Left forelimb (tissue), 1 donor: Measurements from ENCODE around the gene HCFC1.

Source experiments
- DNase-seq: peaks from one replicate; pipeline ENCODE4 v3.0.0-alpha.2; 2018; ENCODE audit warnings: low spot score

HCFC1 gene

GRCh38 chrX:153971450-153972367, at the start of gene HCFC1:
Gene HCFC1, minus strand, starts transcription at chrX:153971818. Its CDS starts 978 bp downstream, at chrX:153970840.
- peak; percentile 91 for DNase-seq

DNA sequence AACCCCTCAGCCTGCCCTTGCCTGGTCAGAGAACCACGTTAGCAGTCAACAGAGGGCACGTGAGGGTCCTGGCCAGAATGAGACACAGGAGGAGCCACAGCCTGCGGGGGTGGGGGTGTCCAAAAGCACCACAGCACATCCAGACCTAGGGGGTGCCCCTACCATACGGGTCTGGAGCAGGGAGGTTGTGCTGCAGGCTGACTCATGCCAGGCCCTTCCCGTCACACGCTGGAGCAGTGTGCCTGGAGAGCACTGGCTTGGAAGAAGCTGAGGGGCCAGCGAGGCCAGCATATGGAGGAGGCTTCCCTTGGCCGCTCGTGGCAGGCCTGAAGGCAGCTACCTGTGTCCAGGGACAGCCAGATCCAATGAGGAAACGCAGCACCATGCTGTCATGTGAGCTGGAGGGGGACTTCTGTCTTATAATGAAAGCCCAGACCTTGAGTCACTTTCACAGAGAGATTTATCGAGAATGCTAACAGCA, 49.6 kb upstream of the HCFC1 start:
- no peak for DNase-seq

- no peak for DNase-seq
Measured at GRCh38 chrX:154020536-154021115, 49.0 kb upstream of the HCFC1 start.

DNA sequence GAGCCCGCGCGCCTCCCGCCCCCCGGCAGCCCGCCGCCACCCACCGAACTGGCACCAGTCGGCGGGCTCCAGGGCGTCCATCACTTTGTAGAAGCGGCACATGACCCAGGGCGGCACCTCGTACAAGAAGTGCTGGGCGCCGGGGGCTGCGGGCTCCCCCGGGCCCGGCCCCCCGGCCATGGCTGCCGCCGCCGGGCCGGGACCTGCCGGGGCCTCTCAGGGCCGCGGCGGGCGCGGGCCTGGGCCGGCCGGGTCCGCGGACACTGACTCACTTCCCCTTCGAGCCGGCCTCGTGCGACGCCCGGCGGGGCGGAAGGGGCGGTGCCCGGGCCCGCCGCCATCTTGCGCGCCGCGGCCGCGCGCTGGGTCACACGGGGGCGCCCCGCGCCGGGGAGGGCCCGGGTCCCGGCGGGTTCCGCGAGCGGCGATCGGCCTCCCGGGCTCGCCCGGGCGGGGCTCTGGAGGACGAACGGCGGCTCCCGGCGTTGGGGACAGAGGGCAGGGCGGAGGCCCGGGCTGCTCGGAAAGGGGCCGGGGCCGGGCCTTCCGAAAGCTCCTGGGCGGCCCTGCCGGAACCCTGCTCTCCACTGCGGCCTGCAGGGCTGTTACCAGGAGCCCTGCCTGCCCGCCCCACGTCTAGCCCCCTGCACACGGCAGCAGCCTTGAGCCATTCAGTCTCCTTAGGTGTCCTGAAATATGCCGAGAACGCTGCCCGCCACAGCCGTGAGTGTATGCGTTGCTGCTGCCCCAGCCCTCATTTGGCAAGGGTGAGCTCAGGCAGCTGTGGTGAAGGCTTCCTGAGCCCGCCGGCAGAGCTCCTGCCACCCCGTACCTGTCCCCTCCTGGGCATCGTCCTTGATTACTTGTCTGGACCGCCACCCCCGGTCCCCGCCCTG, 48.3 kb upstream of the HCFC1 start, which contains the start of gene IRAK1:
TSS of gene IRAK1 (minus strand) at position 270 of the 896 bp plus-strand sequence. CDS start at position 180, 90 bp downstream.
- DNase-seq = peak; percentile 73

- DNase-seq = no peak
Measured at GRCh38 chrX:154019061-154019621, 47.5 kb upstream of the HCFC1 start.

- no peak for DNase-seq
Measured at GRCh38 chrX:154018518-154019060, 47.0 kb upstream of the HCFC1 start.

- DNase-seq = no peak
Measured at GRCh38 chrX:154017766-154018517, 46.3 kb upstream of the HCFC1 start.

DNA sequence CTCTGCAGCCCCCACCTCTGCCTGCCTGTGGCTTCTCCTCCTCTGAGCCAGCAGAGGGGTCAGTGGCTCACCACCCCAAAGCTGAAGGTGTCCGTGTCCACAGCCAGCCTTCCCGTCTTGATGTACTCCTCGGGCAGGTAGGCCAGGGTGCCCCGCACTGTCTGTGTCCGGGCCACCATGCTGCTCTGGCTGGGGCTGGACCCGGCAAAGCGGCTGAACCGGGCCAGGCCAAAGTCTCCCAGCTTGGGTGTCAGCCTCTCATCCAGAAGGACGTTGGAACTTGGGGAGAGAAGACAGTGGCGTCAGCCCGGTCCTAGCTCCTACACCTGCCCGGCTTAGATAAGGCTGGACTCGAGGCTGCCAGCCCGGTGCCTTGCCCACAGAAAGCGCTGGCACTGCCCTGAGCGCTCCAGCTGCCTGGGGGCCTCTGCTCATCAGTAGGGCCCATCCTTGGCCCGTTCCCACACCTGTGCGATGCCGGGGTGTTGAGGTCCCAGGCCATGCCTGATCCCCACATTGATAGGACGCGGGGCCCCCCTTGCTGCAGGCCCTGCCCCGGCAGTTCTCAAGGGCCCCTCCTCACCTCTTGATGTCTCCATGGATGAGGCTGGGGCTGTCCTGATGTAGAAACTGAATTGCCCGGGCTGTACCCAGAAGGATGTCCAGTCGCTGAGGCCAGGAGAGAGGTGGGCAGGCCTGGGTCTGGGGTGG, 44.9 kb upstream of the HCFC1 start:
- no peak for DNase-seq

- DNase-seq = no peak
Measured at GRCh38 chrX:154015581-154016264, 44.1 kb upstream of the HCFC1 start.

- no peak for DNase-seq
Measured at GRCh38 chrX:154014429-154015380, 43.1 kb upstream of the HCFC1 start.

GRCh38 chrX:154013614-154014360, 42.2 kb upstream of the HCFC1 start:
- peak; percentile 68 for DNase-seq

- no peak for DNase-seq
Measured at GRCh38 chrX:154013001-154013421, 41.4 kb upstream of the HCFC1 start.

DNA sequence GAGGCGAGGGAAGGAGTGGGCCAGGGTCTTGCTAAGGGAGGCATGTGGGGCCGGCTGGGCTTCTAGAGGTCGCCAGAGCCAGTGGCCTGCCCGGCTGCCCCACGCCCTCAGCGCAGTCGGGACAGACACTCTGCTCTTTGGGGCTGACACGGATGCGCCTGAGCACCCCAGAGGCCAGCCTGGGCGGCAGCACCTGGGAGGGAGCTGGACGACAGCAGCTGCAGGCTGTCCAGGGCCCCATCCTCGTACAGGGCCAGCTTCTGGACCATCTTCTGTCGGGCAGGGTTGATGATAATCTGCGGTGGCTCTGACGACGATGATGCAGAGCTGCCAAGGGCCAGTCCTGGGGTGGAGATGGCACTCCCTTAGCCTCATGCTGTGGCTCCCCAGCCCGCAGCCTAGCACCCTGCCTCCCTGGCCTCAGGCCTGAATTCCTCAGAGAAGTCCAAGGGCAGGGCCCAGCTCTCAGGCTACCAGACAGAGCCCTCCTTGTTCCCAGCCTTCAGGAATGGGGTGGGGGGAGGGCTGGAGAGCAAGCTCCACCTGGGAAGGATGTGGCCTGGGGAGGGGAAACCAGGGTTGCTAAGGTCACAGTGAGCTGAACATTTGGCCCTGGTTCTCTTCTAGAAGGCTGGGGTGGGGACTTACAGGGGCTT, 40.8 kb upstream of the HCFC1 start:
- no peak for DNase-seq

GRCh38 chrX:154011376-154012335, 40.0 kb upstream of the HCFC1 start:
- no peak for DNase-seq

DNA sequence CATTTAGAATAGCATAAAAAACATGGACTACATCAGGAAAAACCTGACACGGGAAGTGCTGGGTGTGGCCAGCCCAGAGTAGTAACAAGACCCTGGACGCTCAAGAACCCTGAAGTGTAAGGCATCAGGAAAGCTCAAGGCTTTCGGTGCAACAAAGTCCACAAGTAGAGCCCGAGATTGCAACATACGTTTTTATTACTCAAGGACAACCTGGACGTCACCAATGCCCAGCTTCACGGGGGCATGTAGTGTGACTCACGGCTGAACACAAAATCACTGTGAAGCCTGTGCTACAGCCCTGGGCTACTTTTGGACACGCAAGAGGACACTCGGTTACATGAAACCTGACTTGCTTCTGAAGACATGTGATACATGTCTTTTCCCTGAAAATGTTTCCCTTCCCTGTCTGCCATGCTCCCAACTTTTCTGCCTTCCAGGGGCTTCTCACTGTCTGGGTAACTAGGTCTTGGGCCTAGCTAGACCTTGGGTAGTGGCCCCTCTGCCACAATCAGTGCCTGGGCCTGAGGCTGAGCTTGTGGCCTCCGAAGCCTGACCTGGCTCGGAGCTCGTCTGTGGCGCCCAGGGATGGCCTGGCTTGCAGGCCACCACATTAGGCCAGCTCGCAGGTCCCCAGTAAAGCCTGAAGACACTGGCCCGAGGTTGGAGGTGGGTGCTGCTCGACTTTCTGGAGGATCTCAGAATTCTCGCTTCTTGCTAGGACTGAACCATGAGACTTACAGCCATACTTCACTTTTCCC, 38.9 kb upstream of the HCFC1 start:
- DNase-seq = no peak
